GM19328 (cell line): ENCODE results near the gene TMCC2.
A peak's percentile ranks its signal among the peaks of the same experiment; 100 is the strongest.
"Not testable (repeated sequence)": the region's sequence is repeated elsewhere in the genome, so short reads cannot be mapped to it uniquely, and the experiment has no call there.

ENCODE experiments used
- ATAC-seq: cut with Tn5 transposase; IDR thresholded peaks from one replicate; pipeline ENCODE4 v1.9.1; 2021; ENCODE audit warnings: mild to moderate bottlenecking, moderate library complexity; ENCODE audit not compliant: unreplicated experiment

Gene TMCC2

DNA sequence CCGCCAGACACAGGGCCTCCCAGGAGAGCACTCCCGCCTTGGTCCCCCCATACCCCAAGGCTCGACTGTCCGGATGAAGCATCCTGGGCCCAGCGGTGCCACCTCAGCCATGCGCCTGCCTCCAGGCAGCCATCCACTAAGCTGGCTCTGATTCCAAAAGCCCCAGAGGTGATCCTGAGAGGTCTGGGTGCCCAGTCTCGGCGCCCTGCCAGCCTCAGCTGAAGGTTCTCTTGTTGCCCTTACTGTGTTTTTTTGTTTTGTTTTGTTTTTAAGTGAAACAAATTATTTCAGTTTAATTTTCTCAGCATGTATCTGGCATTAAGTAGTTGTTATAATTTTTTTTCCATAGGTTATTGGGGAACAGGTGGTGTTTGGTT, 48.9 kb downstream of the TMCC2 start:
- ATAC-seq, result no peak

DNA sequence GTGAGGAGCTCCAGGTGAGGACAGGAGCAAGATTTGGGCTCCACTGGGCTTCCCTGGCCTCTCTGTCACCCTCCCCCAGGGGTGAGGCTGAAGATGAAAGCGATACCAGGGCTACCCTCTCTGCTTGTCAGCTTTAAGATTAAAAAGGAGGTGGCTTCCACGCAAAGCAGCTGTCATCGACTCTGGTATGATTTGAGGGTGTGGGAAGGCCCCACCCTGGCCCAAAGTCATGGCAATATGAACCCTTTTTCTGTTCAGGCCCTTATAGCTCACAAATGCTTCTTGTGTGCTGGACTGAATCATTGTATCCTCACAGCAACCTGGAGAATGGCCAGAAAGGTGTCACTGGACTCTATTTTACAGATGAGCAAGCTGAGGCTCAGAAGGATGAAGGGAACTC, 52.2 kb downstream of the TMCC2 start:
- ATAC-seq, result no peak

DNA sequence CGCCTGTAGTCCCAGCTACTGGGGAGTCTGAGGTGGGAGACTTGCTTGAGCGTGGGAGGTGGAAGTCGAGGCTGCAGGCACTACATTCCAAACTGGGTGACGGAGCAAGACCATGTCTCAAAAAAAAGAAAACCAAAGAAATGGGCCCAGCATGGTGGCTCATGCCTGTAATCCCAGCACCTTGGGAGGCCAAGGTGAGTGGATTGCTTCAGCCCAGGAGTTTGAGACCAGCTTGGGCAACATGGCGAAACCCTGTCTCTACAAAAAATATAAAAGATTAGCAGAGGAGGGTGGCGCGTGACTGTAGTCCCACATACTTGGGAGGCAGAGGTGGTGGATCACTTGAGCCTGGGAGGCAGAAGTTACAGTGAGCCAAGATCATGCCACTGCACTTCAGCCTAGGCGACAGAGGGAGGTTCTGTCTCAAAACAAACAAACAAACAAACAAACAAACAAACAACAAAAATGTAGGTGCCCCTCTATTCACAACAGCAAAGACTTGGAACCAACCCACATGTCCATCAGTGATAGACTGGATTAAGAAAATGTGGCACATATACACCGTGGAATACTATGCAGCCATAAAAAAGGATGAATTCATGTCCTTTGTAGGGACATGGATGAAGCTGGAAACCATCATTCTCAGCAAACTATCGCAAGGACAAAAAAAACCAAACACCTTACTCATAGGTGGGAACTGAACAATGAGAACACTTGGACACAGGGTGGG, 53.1 kb downstream of the TMCC2 start:
- not testable (repeated sequence) for ATAC-seq

DNA sequence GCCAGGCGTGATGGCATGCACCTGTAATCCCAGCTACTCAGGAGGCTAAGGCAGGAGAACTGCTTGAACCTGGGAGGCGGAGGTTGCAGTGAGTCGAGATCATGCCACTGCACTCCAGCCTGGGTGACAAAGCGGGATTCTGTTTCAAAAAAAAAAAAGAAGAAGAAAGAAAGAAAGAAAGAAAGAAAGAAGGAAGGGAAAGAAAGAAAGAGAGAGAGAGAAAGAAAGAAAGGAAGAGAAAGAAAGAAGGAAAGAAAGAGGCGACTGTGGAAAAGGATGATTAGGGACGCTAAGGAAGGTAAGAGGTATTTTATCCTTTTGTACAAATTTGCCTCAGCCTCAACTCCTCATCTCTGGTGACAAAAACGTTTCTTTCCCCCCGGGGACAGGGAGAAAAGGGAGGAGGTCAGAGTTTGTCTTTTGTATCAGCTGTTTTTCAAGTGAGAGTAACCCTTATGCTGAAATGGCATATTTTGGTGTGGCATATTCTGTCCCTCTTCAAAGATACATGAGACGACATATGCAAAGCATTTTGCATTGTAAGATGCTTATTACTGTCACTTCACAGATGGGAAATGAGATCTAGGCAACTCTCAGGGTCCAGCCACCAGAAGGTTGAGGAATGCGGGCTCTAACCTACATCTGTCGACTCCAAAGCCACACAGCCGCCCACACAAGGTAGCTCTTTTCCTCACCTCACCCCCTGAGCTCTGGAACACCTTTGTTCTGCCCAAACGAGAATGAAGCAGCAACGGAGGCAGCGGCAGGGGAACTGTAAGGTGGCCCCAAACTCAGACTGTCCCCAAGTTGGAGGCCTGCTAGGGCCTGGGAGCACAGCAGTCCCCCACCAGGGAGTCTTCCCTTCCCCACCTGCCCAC, 55.8 kb downstream of the TMCC2 start:
- ATAC-seq, result no peak

- ATAC-seq, result no peak
Measured at GRCh38 chr1:205284420-205285144, 56.8 kb downstream of the TMCC2 start.

DNA sequence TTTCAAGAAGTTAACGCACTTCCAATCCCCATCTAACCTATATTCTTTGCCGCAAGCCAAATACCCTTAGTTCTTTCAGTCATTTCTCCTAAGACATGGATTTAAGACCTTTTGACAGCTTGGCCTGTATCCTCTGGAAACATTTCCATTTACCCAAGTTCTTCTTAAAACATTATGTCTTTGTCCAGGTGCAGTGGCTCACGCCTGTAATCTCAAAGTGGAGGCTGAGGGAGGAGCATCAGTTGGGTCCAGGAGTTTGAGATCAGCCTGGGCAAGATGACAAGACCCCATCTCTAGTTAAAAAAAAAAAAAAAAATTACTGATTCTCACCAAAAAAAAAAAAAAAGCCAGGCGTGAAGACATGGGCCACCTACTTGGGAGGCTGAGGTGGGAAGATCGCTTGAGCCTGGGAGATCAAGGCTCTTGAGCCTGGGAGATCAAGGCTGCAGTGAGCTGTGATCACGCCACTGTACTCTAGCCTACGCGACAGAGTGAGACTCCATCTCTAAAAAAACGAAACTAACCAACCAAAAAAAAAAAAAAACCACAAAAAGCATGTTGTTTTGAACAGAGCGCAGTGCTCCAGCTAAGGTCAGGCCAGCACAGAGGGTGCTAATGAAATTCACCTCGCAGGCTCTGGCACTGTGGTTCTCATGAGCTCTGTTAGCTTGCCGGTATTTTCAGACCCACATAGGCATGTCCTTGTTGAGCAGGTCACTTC, 57.8 kb downstream of the TMCC2 start:
- no peak for ATAC-seq

DNA sequence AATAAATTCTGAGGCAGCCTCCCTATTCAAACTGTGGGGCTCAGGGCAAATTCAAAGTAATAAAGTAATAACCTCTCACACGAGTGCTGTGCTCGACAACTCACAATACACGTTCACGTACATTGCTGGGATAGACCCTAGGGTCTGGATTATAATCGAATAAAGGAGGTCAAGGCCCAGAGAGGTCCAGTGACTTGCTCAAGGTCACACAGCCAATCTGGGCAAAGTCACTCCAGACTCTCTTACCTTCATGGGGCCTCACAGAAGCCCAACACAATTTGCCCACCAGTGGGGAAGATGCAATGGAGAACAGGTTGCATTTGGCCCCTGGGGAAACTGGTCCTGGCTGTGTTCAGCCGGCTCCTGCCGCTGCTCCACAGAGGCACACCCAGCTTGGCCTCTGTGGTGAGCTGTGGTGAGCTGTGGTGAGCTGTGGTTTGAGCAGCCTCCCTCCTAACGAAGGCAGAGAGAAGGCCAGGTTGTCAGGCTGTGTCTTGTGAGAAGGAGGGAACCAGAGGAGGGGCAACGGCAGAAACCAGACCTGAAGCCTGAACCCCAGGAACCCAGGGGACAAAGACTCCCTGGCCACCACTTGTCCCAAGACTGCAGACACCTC, 58.7 kb downstream of the TMCC2 start:
- no peak for ATAC-seq

DNA sequence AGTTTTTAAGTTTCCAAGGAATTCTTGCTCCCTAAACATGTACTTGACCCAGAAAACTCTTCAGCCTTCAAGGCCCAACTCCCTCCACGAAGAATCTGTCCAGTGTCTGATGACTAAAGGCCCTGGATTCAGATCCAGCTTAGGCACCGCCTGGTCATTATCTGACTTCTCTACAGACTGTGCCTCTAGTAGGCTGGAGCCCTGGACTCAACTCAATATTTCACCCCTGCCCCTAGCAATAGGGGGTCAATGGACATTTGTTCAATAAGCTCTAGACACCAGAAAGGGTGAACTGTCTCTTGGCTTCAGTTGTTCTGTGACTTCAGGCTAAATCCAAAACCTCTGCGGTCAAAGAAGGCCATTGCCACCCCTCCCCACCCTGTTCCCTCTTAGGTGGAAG, 59.3 kb downstream of the TMCC2 start:
- no peak for ATAC-seq

DNA sequence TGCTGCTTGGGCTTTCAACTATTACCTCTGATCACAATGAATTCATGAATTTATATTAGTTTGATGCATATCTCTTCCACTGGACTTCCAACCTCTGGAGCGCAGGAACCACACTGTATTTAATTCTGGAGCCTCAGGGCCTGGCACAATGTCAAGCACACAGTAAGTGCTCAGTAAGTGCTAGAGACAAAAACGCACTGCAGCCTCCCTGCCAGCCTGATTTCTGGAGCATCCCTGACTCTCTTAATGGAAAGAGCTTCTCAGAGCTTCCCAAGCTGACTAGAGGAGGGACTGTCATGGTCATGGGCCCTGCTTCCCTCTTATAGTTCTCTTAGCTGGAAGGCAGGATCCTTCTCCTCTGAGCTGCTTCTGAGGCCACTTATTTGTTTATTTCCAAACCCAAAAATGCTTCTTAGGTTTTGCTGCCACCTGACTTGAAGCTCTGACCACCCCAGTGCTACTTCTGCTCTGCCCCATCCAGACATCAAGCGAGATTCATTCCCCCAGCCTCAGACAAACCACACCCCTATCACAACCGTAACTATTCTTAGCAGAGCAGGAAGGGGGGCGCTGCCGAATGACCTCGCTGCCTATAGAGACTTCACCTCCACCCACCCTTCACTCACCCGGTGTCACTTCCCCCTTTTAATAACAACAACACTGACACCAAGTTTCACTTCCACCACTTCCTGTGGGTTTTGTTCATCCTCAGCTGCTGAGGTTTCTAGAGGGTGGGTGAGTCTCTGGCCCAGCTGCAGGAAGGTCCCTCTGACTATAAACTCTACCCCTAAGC, 60.2 kb downstream of the TMCC2 start:
- peak; percentile 81 for ATAC-seq

DNA sequence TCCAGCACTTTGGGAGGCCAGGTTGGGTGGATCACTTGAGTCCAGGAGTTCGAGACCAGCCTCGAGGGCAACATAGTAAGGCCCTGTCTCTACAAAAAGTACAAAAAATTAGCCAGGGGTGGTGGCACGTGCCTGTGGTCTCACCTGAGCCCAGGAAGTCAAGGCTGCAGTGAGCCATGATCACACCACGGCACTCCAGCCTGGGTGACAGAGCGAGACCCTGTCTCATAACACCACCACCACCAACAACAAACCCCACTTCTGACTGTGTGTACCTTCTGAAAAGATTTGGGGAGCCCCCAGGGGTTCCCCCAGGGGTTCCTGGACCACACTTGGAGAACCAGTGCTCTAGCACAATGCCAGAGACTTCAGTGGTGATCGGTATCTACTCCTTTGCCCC, 63.9 kb downstream of the TMCC2 start:
- ATAC-seq, result no peak

DNA sequence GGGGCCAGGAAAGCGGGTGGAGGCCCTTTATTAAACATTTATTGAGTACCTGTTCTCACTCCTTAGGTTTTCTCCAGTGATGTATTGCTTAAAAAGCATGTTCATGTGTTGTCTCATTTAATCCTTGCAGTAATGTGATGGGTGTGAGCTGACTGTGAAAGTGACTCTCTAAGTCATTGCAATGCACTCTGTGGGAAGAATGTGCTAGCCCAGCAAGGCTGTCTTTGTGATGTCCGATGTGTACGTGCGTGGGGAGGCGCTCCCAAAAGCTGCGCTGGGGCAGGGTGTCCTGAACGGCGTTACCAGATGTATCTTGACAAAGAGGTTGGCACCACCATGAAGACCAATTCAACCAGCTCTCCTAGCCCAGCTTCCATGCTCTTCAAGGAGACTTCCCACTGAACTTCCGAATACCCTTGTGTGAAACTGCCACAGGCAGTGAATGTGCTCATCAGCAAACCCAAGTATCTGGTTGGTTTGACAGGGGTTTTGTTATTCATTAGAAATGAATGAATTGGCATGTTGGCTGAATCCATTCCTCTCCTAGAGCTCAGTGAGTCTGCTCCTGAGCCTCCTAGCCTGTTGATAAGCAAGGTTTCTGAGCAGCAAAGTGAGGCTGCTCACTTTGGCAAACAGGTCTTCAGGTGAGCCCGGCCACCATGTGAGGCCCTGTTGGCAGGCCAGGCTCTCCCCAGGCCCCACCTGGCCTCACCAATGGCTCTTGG, 65.8 kb downstream of the TMCC2 start:
- no peak for ATAC-seq

DNA sequence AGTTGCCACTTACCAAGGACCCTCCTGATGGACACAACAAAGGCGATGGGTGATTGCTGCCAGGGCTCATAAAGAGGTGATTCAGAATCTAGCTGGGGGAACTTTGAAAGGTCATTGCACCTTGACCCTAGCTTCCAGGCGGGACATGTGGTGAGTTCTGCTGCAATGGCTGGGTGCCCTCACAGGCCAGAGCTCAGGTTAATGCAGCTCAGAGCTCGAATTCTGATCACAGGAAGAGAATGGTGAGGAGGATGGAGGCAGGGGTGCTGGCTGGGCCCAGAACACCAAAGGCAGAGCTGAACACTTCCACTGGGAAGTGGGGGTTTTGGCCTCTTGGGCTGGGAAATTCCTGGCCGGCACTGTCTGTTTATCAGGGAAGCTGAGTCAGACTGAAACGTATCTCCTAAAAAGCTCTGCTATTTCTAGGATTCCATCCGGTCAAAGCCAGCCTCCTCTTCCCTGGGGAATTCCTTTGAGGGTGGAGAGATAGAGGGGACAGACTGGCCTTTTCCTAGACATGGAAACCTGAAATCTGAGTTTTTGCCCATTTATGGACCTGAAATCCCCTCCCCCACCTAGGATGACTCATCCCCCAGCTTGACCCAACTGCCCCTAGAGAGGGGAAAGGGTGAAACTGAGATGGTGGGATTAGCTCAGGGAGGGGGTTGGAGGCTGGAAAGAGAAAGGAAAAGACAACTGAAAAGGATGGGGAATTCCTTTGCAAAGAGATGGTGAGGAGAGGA, 66.6 kb downstream of the TMCC2 start:
- no peak for ATAC-seq

DNA sequence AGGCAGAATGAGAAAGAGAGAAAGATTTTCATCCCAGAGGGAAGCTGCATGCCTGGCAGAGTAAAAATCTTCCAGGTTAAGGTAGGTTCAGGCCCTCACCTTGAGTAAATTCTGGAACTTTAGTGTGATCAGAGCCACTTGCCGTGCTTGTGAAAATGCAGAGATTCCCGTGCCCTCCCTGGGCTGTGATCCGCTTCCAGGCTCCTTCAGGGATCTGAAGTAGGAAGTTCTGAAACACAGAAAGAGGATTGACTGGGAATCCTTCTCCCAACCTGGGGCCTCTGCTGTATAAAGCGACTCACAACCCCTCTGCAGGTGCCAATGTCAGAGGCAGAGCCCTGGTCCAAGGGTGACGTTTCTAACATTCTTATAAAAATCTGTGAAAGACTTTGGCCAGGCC, 67.2 kb downstream of the TMCC2 start:
- ATAC-seq, result no peak

- ATAC-seq, result no peak
Measured at GRCh38 chr1:205296154-205296553, 68.4 kb downstream of the TMCC2 start.

DNA sequence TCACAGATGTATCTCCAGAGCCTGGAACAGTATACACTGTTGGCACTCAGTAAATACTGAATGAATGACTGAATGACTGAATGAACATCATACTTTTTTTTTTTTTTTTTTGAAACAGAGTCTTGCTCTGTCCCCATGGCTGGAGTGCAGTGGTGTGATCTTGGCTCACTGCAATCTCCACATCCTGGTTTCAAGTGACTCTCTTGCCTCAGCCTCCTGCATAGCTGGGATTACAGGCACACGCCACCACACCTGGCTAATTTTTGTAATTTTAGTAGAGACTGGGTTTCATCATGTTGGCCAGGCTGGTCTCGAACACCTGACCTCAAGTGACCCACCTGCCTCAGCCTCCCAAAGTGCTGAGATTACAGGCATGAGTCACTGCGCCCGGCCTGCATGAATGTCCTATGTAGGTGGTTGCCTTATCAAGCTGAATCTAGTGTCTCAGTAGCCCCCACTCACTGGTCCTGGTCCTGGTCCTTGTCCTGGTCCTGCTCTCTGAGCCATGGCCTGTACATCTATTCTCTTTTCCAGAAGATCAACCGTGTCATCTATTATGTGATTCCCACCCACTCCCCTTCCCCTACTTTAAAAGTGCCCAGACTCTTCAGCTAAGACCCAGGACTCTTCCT, 69.9 kb downstream of the TMCC2 start:
- ATAC-seq, result not testable (repeated sequence)

GRCh38 chr1:205298191-205298994, 70.6 kb downstream of the TMCC2 start:
- no peak for ATAC-seq

DNA sequence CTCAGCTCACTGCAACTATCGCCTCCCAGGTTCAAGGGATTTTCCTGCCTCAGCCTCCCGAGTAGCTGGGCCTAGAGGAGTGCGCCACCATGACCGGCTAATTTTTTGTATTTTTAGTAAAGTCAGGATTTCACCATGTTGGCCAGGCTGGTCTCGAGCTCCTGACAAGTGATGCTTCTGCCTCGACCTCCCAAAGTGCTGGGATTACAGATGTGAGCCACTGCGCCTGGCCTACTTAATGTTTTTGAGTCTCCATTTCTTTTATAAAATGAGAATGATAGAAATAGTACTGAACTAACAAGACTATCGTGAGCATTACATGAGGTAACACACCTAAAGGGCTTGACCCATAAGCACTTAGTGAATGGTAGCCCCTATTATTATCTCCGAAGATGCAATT, 72.4 kb downstream of the TMCC2 start:
- no peak for ATAC-seq
